ENCODE results near the gene SYNC. TPM values are rescaled to one million over a fixed set of nuclear protein-coding genes. Genes with fewer than 3 reads are reported as not detected.

SYNC gene
- total and polyA plus RNA-seq, 2 of the 8 experiments (the other 6 are each of a cell fraction or from before 2014, with no cell fraction given): 0.06 to 0.17 TPM

DNA sequence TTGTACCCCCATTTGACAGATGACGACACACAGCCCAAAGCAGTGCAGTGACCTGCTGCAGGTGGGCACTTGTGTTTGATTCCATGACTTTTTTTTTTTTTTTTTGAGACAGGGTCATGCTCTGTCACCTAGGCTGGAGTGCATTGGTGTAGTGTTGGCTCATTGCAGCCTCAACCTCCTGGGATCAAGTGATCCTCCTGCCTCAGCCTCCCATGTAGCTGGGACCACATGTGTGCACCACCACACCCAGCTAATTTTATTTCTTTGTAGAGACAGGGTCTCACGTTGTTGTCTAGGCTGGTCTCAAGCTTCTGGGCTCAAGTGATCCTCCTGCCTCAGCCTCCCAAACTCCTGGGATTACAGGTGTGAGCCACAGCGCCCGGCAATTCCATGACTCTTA, 14.9 kb upstream of the SYNC start (continued):
- TF ChIP-seq JUN (IDR thresholded peaks at IDR 0.05; ENCODE audit: low read depth, low read length): no peak
- TF ChIP-seq FOSL1 (IDR thresholded peaks at IDR 0.05; ENCODE audit: insufficient read depth, low read depth, low read length): no peak
- no peak for TF ChIP-seq TAF1 (IDR thresholded peaks at IDR 0.05; ENCODE audit: low read depth, low read length)
- TF ChIP-seq SAP30 (IDR thresholded peaks at IDR 0.05; ENCODE audit: insufficient read depth, insufficient replicate concordance, low read length): no peak
- no peak for TF ChIP-seq CEBPB (IDR thresholded peaks at IDR 0.05; ENCODE audit: low read depth, low read length)
- no peak for TF ChIP-seq EZH2 (IDR thresholded peaks at IDR 0.05; ENCODE audit: low read depth, low read length, severe bottlenecking)
- TF ChIP-seq POLR2A (IDR thresholded peaks at IDR 0.05; ENCODE audit: control extremely low read depth in 1 of 2, low read depth in 2 of 2, low read length in 2 of 2): no peak
- TF ChIP-seq POU5F1 (IDR thresholded peaks at IDR 0.05; ENCODE audit: low read depth, low read length): no peak
- no peak for TF ChIP-seq EGR1 (IDR thresholded peaks at IDR 0.05; ENCODE audit: borderline replicate concordance, low read depth, low read length)
- no peak for TF ChIP-seq TAF7 (optimal IDR thresholded peaks at IDR 0.05; ENCODE audit: borderline replicate concordance, low read depth, low read length)
- no peak for TF ChIP-seq TEAD4 (IDR thresholded peaks at IDR 0.05; ENCODE audit: low read depth, low read length)
